Neuronal stem cell (in vitro differentiated cells): ENCODE results near the gene HP1BP3.

Experiments used
- DNase-seq: peaks from one replicate; pipeline ENCODE4 v3.0.0-alpha.2; 2013; ENCODE audit warnings: low spot score
- H2AFZ ChIP-seq: one replicate; pipeline ENCODE4 v1.6.1; 2013; ENCODE audit warnings: mild to moderate bottlenecking, low read length, inconsistent platforms
- H2AK5ac ChIP-seq: 2 replicates; pipeline ENCODE4 v1.6.1; 2013; ENCODE audit warnings: low read depth, mild to moderate bottlenecking, inconsistent platforms, low read length, moderate library complexity, mixed read lengths
- H2BK120ac ChIP-seq: 2 replicates; pipeline ENCODE4 v1.6.1; 2013; ENCODE audit warnings: low read depth, mild to moderate bottlenecking, inconsistent platforms, low read length, moderate library complexity, mixed read lengths
- H2BK12ac ChIP-seq: one replicate; pipeline ENCODE4 v1.6.1; 2013; ENCODE audit warnings: low read length, inconsistent platforms
- H2BK15ac ChIP-seq: 2 replicates; pipeline ENCODE4 v1.6.1; 2013; ENCODE audit warnings: mild to moderate bottlenecking, low read length, inconsistent platforms, mixed read lengths
- H2BK5ac ChIP-seq: one replicate; pipeline ENCODE4 v1.6.1; 2013; ENCODE audit warnings: inconsistent platforms, mild to moderate bottlenecking, low read length, moderate library complexity
- H3K14ac ChIP-seq: one replicate; pipeline ENCODE4 v1.6.1; 2013; ENCODE audit warnings: low read length, inconsistent platforms
- H3K18ac ChIP-seq: 2 replicates; pipeline ENCODE4 v1.6.1; 2013; ENCODE audit warnings: low read length, inconsistent platforms
- H3K23ac ChIP-seq: 2 replicates; pipeline ENCODE4 v1.6.1; 2013; ENCODE audit warnings: low read depth, mild to moderate bottlenecking, mixed read lengths, low read length, inconsistent platforms; ENCODE audit not compliant: poor library complexity
- H3K27ac ChIP-seq: replicated peaks from 3 replicates; pipeline ENCODE4 v1.5.1; 2013; ENCODE audit warnings: low read length, inconsistent platforms
- H3K27me3 ChIP-seq, 3 experiments: 2 replicates each; pipeline ENCODE4 v1.6.1; 2013; ENCODE audit warnings: low read length in 3 of 3, mild to moderate bottlenecking in 2 of 3, inconsistent platforms in 1 of 3, low read depth in 1 of 3, mixed read lengths in 1 of 3, moderate library complexity in 1 of 3; ENCODE audit not compliant: control insufficient read depth in 3 of 3, insufficient read depth in 3 of 3
- H3K36me3 ChIP-seq, 2 donors: replicated peaks in 1 of 2; 2 replicates each; pipeline ENCODE4 v1.6.1; 2013; ENCODE audit warnings: low read length in 2 of 2; ENCODE audit not compliant: control insufficient read depth in 2 of 2, insufficient read depth in 2 of 2
- H3K4ac ChIP-seq: 2 replicates; pipeline ENCODE4 v1.6.1; 2013; ENCODE audit warnings: inconsistent platforms, mild to moderate bottlenecking, low read length, moderate library complexity
- H3K4me1 ChIP-seq, 2 donors: 1 replicate in 1 of 2; 2 replicates in 1 of 2; pipeline ENCODE4 v1.6.1; 2013; ENCODE audit warnings: low read length in 2 of 2, low read depth in 1 of 2; ENCODE audit not compliant: control insufficient read depth in 2 of 2, insufficient read depth in 1 of 2
- H3K4me2 ChIP-seq: one replicate; pipeline ENCODE4 v1.6.1; 2013; ENCODE audit warnings: mild to moderate bottlenecking, low read length, inconsistent platforms; ENCODE audit not compliant: insufficient read depth, poor library complexity, severe bottlenecking
- H3K4me3 ChIP-seq, 2 donors: 2 replicates each; pipeline ENCODE4 v1.5.1; 2013; ENCODE audit warnings: low read length in 2 of 2, mild to moderate bottlenecking in 2 of 2, inconsistent platforms in 1 of 2, moderate library complexity in 1 of 2
- H3K79me1 ChIP-seq: one replicate; pipeline ENCODE4 v1.6.1; 2013; ENCODE audit warnings: low read depth, mild to moderate bottlenecking, inconsistent platforms, low read length, moderate library complexity
- H3K9ac ChIP-seq: one replicate; pipeline ENCODE4 v1.6.1; 2013; ENCODE audit warnings: mild to moderate bottlenecking, low read depth, low read length, inconsistent platforms; ENCODE audit not compliant: poor library complexity
- H3K9me3 ChIP-seq, 2 donors: replicated peaks in 1 of 2; 2 replicates each; pipeline versions ENCODE3 to v1.6.1; 2013; ENCODE audit warnings: low read length in 2 of 2, mild to moderate bottlenecking in 2 of 2, inconsistent platforms in 1 of 2, low read depth in 1 of 2, mixed read lengths in 1 of 2, moderate library complexity in 1 of 2; ENCODE audit not compliant: control insufficient read depth in 2 of 2, insufficient read depth in 1 of 2
- H4K8ac ChIP-seq: one replicate; pipeline ENCODE4 v1.6.1; 2013; ENCODE audit warnings: low read depth, mild to moderate bottlenecking, inconsistent platforms, low read length, moderate library complexity
- H4K91ac ChIP-seq: one replicate; pipeline ENCODE4 v1.6.1; 2013; ENCODE audit warnings: low read length, low read depth, mild to moderate bottlenecking, inconsistent platforms; ENCODE audit not compliant: poor library complexity
- WGBS, 2 donors: extraction: QIAGEN DNeasy Blood & Tissue Kit; methylation state at CpG; one replicate each; pipeline ENCODE4 v1.1.7; 2013; ENCODE audit warnings: missing lambda C conversion rate in 2 of 2, mixed read lengths in 1 of 2; ENCODE audit not compliant: insufficient read length in 2 of 2, insufficient replicate concordance in 1 of 2; ENCODE audit errors: extremely low coverage in 2 of 2; 5-methylcytosine and 5-hydroxymethylcytosine counted together

Gene HP1BP3

GRCh38 chr1:20775700-20776099 lies 11.4 kb downstream of the HP1BP3 start:
- Histone ChIP-seq H2AFZ (no peak overlapping the region), H3K23ac (no peak overlapping the region), H2BK15ac (no peak overlapping the region), H3K9ac (no peak overlapping the region), H3K36me3 (peaks cover 28 to 99% of the 10 kb centered on the region in 2 donors), H3K4me3 (no peak overlapping the region), H3K79me1 (peaks cover 2% of the 10 kb centered on the region), H4K91ac (no peak overlapping the region), H3K4me2 (no peak overlapping the region), H3K4me1 (no peaks in the 10 kb centered on the region), H4K8ac (no peak overlapping the region), H2BK5ac (no peak overlapping the region), H3K18ac (no peak overlapping the region), H3K9me3 (no peaks in the 10 kb centered on the region), H3K27me3 (no peaks in the 10 kb centered on the region), H3K27ac (no peak overlapping the region), H2BK120ac (no peak overlapping the region), H2AK5ac (no peak overlapping the region), H3K4ac (no peak overlapping the region), H3K14ac (no peak overlapping the region), H2BK12ac (no peak overlapping the region)
- no CpG with 5 or more reads among the region's 4 CpGs for WGBS, 2 donors
- DNase-seq = no peak

GRCh38 chr1:20771780-20772179 lies 15.3 kb downstream of the HP1BP3 start:
- H3K79me1 ChIP-seq = peaks cover 2% of the 10 kb centered on the region
- no peak overlapping the region for H3K9ac ChIP-seq
- H3K4me1 ChIP-seq = no peaks in the 10 kb centered on the region
- no peaks in the 10 kb centered on the region for H3K27me3 ChIP-seq
- no peak overlapping the region for H2BK15ac ChIP-seq
- no peak for DNase-seq
- no peaks in the 10 kb centered on the region for H3K9me3 ChIP-seq
- peaks cover 43 to 100% of the 10 kb centered on the region in 2 donors for H3K36me3 ChIP-seq
- H3K18ac ChIP-seq = no peak overlapping the region
- H3K4me2 ChIP-seq = no peak overlapping the region
- no peak overlapping the region for H2BK5ac ChIP-seq
- no peak overlapping the region for H2BK12ac ChIP-seq
- no peak overlapping the region for H3K14ac ChIP-seq
- no peak overlapping the region for H3K4me3 ChIP-seq
- H2BK120ac ChIP-seq = no peak overlapping the region
- no peak overlapping the region for H3K4ac ChIP-seq
- no peak overlapping the region for H2AK5ac ChIP-seq
- H2AFZ ChIP-seq = no peak overlapping the region
- no peak overlapping the region for H4K91ac ChIP-seq
- no peak overlapping the region for H3K23ac ChIP-seq
- H3K27ac ChIP-seq = no peak overlapping the region
- H4K8ac ChIP-seq = no peak overlapping the region
- WGBS, 2 donors = no CpG with 5 or more reads among the region's 3 CpGs

GRCh38 chr1:20770314-20771087 lies 16.6 kb downstream of the HP1BP3 start:
- H3K14ac ChIP-seq = no peak overlapping the region
- H2AK5ac ChIP-seq = no peak overlapping the region
- peaks cover 47 to 100% of the 10 kb centered on the region in 2 donors for H3K36me3 ChIP-seq
- H2BK120ac ChIP-seq = no peak overlapping the region
- no CpG with 5 or more reads among the region's 6 CpGs for WGBS, 2 donors
- no peak overlapping the region for H4K8ac ChIP-seq
- no peak overlapping the region for H2BK12ac ChIP-seq
- H4K91ac ChIP-seq = no peak overlapping the region
- peaks cover 2% of the 10 kb centered on the region for H3K79me1 ChIP-seq
- no peak overlapping the region for H3K4me3 ChIP-seq
- no peak overlapping the region for H3K9ac ChIP-seq
- H3K4ac ChIP-seq = no peak overlapping the region
- H3K23ac ChIP-seq = no peak overlapping the region
- no peak overlapping the region for H2BK5ac ChIP-seq
- no peaks in the 10 kb centered on the region for H3K9me3 ChIP-seq
- DNase-seq = no peak
- H3K27ac ChIP-seq = no peak overlapping the region
- no peak overlapping the region for H2BK15ac ChIP-seq
- no peak overlapping the region for H3K4me2 ChIP-seq
- H3K4me1 ChIP-seq = no peaks in the 10 kb centered on the region
- no peak overlapping the region for H3K18ac ChIP-seq
- H3K27me3 ChIP-seq = no peaks in the 10 kb centered on the region
- no peak overlapping the region for H2AFZ ChIP-seq

GRCh38 chr1:20767271-20767670 lies 19.8 kb downstream of the HP1BP3 start:
- Histone ChIP-seq H3K23ac (no peak overlapping the region), H3K14ac (no peak overlapping the region), H2BK120ac (no peak overlapping the region), H2BK12ac (no peak overlapping the region), H2BK15ac (no peak overlapping the region), H4K8ac (no peak overlapping the region), H3K79me1 (no peaks in the 10 kb centered on the region), H4K91ac (no peak overlapping the region), H2BK5ac (no peak overlapping the region), H3K27ac (no peak overlapping the region), H3K4me2 (no peak overlapping the region), H3K9ac (no peak overlapping the region), H3K4me1 (no peaks in the 10 kb centered on the region), H3K4ac (no peak overlapping the region), H3K9me3 (no peaks in the 10 kb centered on the region), H2AK5ac (no peak overlapping the region), H3K36me3 (peaks cover 42 to 100% of the 10 kb centered on the region in 2 donors), H3K18ac (no peak overlapping the region), H3K4me3 (no peak overlapping the region), H3K27me3 (no peaks in the 10 kb centered on the region), H2AFZ (no peak overlapping the region)
- DNase-seq = no peak
